Lower leg skin (tissue), 4 donors: ENCODE data around the gene H2BW1. TPM values are rescaled to one million over a fixed set of nuclear protein-coding genes. Genes with fewer than 3 reads are reported as not detected.
"Not testable (repeated sequence)": the region's sequence is repeated elsewhere in the genome, so short reads cannot be mapped to it uniquely, and the experiment has no call there.

Experiments used
- DNase-seq, 2 donors: peaks; one replicate each; pipeline ENCODE4 v3.0.0-alpha.2; 2019; ENCODE audit warnings: low spot score in 2 of 2
- H3K4me3 ChIP-seq: fragments of 200-600 bp; sonication (generic); 2 replicates; pipeline ENCODE4 v1.5.1; 2017; ENCODE audit warnings: mild to moderate bottlenecking, low read depth; ENCODE audit not compliant: poor library complexity, severe bottlenecking
- POLR2A ChIP-seq, 2 donors: fragments of 450-650 bp; IDR thresholded peaks; one replicate each; pipeline ENCODE4 v1.6.1; 2016 to 2017; ENCODE audit warnings: antibody characterized with exemption in 2 of 2, mild to moderate bottlenecking in 1 of 2, moderate library complexity in 1 of 2
- WGBS, 2 donors: methylation state at CpG; one replicate each; pipeline ENCODE4 v1.1.5; 2018; 5-methylcytosine and 5-hydroxymethylcytosine counted together
- intact Hi-C: fragments of 100-400 bp; cut with DNase I; formaldehyde crosslinking; loops from one replicate; pipeline ENCODE4 v1.15.0; 2023; ENCODE audit warnings: low total_unique reads
- total RNA-seq, 4 donors: library from RNA; depleted of rRNA; stranded (reverse); fragments of >200 nt; gene quantifications; one replicate each; pipeline ENCODE4 v1.1.0, GENCODE V29; 2016
- TF ChIP-seq, protein P1 (sequence below), 3 donors: fragments of 450-650 bp; IDR thresholded peaks; one replicate each; pipeline ENCODE4 v1.5.1; 2016; ENCODE audit warnings: antibody characterized with exemption in 3 of 3, mild to moderate bottlenecking in 3 of 3, moderate library complexity in 2 of 3

H2BW1 gene, protein sequence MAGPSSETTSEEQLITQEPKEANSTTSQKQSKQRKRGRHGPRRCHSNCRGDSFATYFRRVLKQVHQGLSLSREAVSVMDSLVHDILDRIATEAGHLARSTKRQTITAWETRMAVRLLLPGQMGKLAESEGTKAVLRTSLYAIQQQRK
- not detected for total RNA-seq

GRCh38 chrX:104013606-104014005 lies at the start of gene H2BW1:
Gene H2BW1 (minus strand): TSS chrX:104013708. CDS start chrX:104013576, 132 bp downstream.
- no peak for TF ChIP-seq POLR2A (IDR thresholded peaks at IDR 0.05)
- TF ChIP-seq, protein P1, sequence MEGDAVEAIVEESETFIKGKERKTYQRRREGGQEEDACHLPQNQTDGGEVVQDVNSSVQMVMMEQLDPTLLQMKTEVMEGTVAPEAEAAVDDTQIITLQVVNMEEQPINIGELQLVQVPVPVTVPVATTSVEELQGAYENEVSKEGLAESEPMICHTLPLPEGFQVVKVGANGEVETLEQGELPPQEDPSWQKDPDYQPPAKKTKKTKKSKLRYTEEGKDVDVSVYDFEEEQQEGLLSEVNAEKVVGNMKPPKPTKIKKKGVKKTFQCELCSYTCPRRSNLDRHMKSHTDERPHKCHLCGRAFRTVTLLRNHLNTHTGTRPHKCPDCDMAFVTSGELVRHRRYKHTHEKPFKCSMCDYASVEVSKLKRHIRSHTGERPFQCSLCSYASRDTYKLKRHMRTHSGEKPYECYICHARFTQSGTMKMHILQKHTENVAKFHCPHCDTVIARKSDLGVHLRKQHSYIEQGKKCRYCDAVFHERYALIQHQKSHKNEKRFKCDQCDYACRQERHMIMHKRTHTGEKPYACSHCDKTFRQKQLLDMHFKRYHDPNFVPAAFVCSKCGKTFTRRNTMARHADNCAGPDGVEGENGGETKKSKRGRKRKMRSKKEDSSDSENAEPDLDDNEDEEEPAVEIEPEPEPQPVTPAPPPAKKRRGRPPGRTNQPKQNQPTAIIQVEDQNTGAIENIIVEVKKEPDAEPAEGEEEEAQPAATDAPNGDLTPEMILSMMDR (IDR thresholded peaks at IDR 0.05), result no peak
- 92 to 93% methylated on average over 20 of the region's 20 CpGs for WGBS, 2 donors
- H3K4me3 ChIP-seq, result no peak within 1 kb of the TSS
- DNase-seq, result no peak
- intact Hi-C loops, result no loop called here

DNA sequence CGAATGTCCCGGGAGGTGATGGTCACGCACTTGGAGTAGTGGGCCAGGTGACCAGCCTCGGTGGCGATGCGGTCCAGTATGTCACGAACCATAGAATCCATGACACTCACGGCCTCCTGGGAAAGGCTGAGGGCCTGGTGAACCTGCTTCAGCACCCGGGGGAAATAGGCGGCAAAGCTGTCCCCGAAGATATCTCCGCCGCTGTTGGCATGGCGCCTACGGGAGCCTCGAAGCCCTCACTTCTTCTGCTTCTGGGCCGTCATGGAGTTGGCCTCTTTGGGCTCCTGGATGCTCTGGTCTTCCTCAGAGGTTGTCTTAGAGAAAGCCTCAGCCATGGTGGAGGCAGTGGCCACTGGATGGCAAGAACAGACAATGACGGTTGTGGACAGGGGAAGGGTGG lies 49.1 kb upstream of the H2BW1 start:
- H3K4me3 ChIP-seq, intact Hi-C loops: not testable (repeated sequence)
- peak in 1 of 2 donors; percentile 76 for DNase-seq
- WGBS, 2 donors, result no CpG with 5 or more reads among the region's 18 CpGs

GRCh38 chrX:104054956-104055355 lies 41.4 kb upstream of the H2BW1 start:
- DNase-seq, result not testable (repeated sequence)

DNA sequence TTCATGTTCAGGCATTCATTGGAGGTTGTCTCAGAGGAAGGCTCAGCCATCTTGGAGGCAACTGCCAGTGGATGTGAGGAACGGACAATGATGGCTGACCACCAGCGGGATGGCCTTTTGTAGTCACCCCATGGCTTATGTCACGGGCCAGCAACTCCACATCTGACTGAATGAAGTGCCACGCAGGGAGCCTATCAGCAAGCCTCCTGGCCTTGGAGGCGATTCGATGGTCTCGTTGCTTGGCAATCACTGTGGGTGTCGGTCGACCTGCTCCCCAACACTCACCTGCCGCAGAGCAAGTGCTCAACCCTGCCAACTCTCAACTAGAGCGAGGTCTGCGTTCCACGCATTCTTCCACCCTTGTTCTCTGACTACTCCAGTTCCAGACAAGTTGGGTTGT lies 33.7 kb upstream of the H2BW1 start:
- TF ChIP-seq POLR2A (IDR thresholded peaks at IDR 0.05), result no peak
- TF ChIP-seq, protein P1 (IDR thresholded peaks at IDR 0.05), result no peak
- H3K4me3 ChIP-seq, result no peak overlapping the region
- DNase-seq, result peak in 1 of 2 donors; percentile 86
- intact Hi-C loops, result no loop called here
- 91 to 93% methylated on average over 13 of the region's 13 CpGs for WGBS, 2 donors

More at GRCh38 chrX:104054956-104055355, 41.4 kb upstream of the H2BW1 start:
- WGBS, 2 donors, result no CpG with 5 or more reads among the region's 13 CpGs
- intact Hi-C loops, H3K4me3 ChIP-seq: not testable (repeated sequence)

DNA sequence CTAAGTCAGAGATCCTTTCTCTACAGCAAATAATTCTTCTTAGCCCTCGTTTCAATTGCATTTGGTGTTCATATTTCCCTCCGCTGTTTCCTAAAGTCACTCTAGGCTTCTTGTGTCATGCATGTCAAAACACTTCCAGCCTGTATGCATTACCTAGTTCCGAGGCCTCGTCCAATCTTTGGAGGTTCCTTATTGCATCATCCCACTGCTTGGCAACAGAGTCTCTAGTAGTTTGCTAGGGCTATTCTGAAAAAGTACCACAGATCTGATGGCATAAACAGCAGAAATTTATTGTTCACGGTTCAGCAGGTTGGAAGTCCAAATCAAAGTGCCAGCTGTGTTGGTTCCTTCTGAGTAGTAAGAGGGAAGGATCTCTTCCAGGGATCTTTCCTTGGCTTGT lies 32.1 kb upstream of the H2BW1 start:
- no peak for TF ChIP-seq POLR2A (IDR thresholded peaks at IDR 0.05)
- TF ChIP-seq, protein P1 (IDR thresholded peaks at IDR 0.05), result no peak
- WGBS, 2 donors, result 82 to 86% methylated on average over 5 of the region's 5 CpGs
- intact Hi-C loops, result no loop called here
- H3K4me3 ChIP-seq, result no peak overlapping the region
- DNase-seq, result peak in 1 of 2 donors; percentile 40

GRCh38 chrX:104041003-104041402 lies 27.5 kb upstream of the H2BW1 start:
- 80 to 88% methylated on average over 4 of the region's 4 CpGs for WGBS, 2 donors
- H3K4me3 ChIP-seq, result no peak overlapping the region
- peak in 1 of 2 donors; percentile 34 for DNase-seq
- intact Hi-C loops, result no loop called here
- no peak for TF ChIP-seq POLR2A (IDR thresholded peaks at IDR 0.05)
- TF ChIP-seq, protein P1 (IDR thresholded peaks at IDR 0.05), result no peak
